Gastroesophageal sphincter (tissue), 3 donors: ENCODE results near the gene CD1C.

Source experiments
- CTCF ChIP-seq, 4 experiments: fragments of 200-600 bp in 2 of 4; fragments of 450-650 bp in 2 of 4; sonication (generic) in 1 of 4; IDR thresholded peaks; one replicate each; pipeline ENCODE4 v1.5.1; 2017 to 2019; ENCODE audit warnings: antibody characterized with exemption in 4 of 4, mild to moderate bottlenecking in 2 of 4, moderate library complexity in 2 of 4
- POLR2A ChIP-seq, 2 donors: fragments of 450-650 bp; IDR thresholded peaks; one replicate each; pipeline ENCODE4 v1.6.1; 2017; ENCODE audit warnings: antibody characterized with exemption in 2 of 2, mild to moderate bottlenecking in 2 of 2, moderate library complexity in 1 of 2
- POLR2AphosphoS5 ChIP-seq: sonication (generic); formaldehyde crosslinking; IDR thresholded peaks from one replicate; pipeline ENCODE4 v1.6.1; 2017; ENCODE audit warnings: antibody characterized with exemption

GRCh38 chr1:158295791-158296190 lies 6.1 kb downstream of the CD1C start:
- TF ChIP-seq POLR2AphosphoS5 (no peak), CTCF (IDR thresholded peaks at IDR 0.05) (no peak), POLR2A (IDR thresholded peaks at IDR 0.05) (no peak)
